HG03575 (cell line): ENCODE measurements around the gene HOXD9.

Source experiments
- ATAC-seq: cut with Tn5 transposase; IDR thresholded peaks from one replicate; pipeline ENCODE4 v1.9.1; 2021; ENCODE audit not compliant: unreplicated experiment, insufficient number of reproducible peaks, low FRiP score; ENCODE audit errors: extremely low read depth

The HOXD9 gene

GRCh38 chr2:176122683-176123410 is at the start of gene HOXD9:
Gene HOXD9, plus strand, starts transcription at chr2:176122719. Its CDS starts 50 bp downstream, at chr2:176122769.
- no peak for ATAC-seq

DNA sequence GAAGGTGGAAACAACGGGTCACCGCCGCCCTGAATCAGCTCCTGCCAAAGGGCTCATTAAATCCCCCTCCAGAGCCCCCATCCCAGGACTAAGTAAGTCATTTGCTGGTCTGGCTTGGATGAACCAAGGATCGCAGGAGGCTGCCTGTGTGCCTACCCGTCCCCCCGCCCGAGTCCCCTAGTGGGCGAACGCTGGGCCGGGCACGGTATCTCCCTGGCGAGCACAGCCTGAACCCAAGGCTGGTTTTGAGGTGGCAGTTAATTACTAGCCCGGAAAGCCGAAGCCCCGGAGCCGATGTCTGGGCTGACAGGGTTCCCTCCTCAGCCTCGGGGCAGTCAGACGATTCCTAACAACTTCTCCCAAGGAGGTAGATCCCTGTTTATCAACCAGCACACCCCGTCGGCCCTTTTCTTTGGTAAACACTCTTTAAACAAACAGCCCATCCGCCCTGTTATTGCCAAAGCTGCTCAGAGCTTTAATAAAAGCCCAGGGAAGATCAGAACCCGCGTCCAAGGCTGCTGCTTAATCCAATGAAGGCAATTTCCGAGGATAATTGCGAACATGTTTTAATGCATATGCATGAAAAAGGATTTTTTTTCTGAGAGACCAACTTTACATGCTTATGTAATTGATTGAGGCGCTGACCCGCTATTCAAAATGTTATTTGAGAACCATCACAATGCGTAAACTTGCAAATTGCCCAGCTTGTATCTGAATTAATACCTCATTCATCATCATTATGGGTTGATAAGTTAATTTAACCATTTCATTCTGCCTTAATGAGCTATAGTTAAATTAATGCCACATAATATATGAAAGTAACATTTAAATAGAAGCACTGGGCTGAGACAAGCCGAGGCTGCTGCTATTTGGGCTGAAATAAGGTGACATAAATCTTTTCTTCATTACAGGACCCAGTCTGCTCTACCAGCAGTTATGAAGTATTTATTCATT is 49.3 kb upstream of the HOXD9 start:
- ATAC-seq, result no peak

DNA sequence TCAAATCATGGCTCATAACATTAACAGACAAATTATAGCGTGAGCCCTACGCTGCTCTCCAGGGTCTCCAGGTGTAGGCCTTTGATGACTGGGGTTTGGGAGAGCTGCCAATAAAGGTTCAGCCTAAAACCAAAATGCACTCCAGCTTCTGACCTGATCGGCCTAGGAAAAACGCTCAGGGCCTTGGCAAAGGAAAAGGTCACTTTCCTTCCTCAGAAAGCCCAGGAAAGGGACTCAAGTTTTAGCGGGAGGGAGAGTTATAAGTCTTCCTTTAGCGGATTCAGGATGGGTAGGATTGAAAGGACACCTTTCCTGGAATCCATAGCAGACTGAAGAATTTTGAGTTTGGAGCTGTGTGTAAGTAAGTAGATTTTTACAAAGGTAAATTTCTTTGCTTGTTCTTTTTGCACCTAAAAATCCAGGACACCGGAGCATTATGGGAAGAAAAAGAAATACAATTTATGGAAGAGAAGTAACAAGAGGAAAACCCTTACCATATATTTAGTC is 47.5 kb upstream of the HOXD9 start:
- no peak for ATAC-seq

- ATAC-seq, result no peak
Measured at GRCh38 chr2:176075481-176075880, 47.0 kb upstream of the HOXD9 start.

GRCh38 chr2:176076063-176076462 is 46.5 kb upstream of the HOXD9 start:
- no peak for ATAC-seq

GRCh38 chr2:176076796-176077195 is 45.7 kb upstream of the HOXD9 start:
- no peak for ATAC-seq

DNA sequence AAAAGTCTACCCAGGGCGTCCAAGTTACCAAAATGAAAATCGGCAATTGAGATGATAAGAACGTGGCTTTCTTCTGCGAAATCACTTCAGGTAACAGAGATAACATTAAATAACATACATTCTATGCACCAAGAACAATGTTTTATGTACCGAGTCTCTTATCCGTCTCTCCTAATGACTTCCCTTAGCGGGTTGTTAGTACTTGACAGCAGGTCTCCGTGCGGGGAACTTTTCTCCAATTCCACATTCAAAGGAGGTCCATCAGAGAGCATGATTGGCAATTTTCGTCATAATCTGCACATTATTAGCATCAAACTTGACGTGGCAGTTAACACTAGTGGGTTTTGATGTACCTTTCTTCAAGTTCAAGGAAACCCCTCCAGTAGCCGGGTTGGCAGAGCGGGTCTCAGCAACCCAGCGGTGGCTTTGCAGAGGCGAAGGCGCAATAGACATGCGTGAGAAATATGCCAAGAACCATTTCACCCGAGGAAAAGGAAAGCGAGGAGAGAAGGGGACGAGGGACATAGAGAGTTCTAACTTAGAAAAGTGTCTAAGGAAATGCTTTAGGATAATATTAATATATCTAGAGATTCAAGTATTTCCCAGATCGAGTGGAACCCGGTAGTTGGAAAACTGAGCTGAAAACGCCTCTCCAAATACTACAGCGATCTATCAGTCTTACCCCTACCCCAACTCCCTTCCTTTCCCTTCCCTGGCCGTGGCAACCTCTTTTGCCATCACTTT is 43.8 kb upstream of the HOXD9 start:
- ATAC-seq, result no peak

- ATAC-seq, result no peak
Measured at GRCh38 chr2:176079285-176079830, 43.2 kb upstream of the HOXD9 start.

DNA sequence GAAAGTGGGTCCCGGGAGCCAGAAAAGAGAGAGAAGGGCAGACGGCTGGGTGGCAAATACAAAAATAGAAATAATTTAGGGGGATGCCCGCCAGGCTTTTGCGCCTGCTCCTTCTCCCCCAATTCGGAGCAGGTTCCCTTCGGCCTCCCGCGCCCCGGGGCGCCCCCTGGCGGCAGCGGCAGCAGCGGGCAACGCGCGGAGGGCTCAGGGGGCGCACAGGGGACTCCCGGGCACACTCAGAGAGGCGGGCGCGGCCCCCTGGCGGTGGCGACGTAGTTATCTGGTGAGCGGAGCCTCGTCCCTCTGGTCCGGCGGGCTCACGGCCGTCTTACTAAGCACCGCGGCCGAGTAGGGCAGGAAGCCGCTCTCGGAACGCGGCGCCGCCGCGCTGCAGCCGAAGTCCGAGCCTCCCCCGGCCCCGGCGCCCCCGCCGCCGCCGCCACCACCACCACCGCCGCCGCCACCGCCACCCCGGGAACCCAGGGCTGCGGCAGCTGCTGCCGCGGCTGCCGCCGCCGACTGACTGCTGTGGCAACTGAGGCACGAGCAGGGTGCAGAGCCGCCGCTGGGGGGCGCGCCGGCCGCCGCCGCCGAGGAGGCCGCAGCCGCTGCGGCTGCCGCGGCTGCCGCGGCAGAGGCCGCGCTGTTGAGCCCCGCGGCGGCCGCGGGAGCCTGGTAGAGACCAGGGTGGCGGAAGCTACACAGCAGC is 42.5 kb upstream of the HOXD9 start:
- no peak for ATAC-seq

DNA sequence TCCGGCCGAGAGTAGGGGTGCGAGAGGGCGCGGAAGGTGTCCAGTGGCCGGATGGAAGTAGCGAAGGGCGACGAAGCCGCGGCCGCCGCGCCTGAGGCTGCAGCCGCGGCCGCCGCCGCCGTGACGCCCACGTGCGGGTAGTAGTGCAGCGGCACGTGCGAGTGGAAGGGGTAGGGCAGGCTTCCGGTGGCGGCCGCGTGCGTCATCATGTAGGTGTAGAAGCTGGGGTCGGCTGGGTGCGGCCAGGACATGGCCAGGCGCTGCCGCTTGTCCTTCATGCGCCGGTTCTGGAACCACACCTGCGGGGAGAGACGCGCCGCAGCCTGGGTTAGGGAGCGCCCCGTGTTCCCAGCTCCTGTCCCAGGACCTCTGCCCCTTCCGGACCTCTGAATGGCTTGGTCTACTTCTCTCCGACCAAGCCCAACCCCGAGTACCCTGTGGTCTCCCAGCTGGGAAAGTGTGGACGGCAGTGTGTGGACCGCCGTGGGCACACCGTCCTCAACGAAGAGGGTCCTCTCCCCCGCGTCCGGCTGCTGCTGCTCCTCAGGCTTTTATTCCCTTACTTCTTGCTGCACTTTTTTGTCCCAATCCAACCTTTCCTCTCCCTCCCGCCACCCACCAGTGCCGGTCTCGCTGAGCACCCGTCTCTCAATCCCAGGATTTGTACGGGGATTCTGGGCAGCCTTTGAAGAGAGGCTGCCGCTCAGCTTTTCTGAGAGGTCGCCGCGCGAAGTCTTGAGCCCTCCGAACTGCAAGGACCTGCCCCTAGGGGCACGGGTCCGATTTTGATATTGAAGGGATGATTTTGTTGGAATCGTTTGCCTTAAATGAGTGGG is 41.8 kb upstream of the HOXD9 start:
- ATAC-seq, result no peak

DNA sequence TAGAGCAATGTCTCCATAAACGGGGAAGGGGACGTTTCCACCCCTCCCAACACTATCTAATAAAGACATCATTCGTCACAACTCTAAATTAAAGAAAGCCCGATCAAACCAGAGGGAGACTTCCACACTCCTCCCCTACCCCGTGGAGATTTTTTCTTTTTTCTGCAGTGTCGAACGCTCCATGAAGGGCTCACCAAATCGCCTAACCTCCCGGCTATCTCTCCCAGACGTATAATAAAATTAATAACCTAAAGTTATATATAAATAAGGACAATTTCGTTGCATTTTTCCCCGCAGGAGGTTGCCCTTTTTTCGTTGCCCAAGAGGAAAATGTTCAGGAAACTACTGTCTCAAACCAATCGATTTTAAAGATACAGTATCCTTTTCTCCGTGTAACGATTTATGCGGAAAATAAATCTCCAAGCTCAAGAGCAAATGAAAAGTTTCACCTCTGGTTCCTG is 41.1 kb upstream of the HOXD9 start:
- no peak for ATAC-seq

- no peak for ATAC-seq
Measured at GRCh38 chr2:176081837-176082524, 40.5 kb upstream of the HOXD9 start.

DNA sequence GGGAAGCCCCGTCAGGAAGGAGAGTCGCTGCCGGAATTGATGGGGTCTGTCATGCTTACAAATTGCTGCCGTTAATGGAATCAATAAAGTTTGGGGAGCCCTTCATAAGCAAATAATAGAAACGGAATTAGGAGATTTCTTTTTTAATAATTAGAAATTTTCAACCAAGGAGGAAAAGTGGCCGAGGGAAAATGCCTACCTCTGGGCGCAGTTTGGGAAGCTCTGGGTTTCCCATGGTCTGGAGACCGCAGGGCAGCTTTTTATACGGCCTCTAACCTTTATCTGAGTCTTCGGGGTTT is 40.0 kb upstream of the HOXD9 start:
- no peak for ATAC-seq

DNA sequence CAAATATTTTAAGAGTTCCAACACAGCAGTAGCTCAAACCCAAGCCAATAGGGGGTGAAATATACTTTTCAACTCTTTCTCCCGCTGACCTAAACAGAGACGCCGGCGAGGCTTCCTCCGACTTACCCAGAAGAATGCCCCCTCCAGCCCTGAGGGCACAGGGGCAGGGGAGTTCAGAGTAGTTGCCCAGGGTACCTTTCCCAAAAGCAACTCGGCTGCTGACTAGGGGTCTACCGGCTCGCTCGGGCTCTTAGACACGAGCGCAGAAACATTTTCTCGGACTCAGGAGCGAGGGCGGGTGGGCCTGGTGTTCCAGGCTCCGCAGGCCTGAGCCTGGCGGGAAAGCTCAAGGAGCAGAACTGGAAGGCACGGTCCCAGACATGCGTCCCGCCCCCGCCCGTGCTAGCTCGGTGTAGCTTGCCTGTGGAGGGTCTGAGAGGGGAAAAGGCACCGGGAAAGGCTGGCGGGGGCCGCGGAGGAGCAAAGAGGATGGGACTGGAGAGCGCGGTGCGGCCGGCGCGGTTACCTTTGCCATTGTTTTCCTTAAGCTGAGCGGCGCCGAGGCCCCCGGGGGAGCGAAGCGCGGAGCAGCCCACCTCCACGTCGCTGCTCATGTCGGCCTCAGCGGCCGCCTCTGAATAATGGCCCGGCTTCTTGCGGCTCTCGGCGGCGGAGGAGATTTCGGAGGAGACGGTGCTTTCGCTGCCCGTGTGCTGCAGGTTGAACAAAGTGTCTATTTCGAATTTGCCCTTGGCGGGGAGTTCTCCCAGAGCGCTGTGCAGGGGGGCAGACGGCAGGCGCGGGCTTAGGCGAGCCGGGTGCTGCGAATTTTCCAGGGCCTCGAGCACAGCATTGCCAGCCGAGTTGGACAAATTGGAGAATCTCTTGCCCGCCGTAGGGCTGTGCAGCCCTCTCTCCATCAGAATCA is 39.4 kb upstream of the HOXD9 start:
- ATAC-seq, result no peak

DNA sequence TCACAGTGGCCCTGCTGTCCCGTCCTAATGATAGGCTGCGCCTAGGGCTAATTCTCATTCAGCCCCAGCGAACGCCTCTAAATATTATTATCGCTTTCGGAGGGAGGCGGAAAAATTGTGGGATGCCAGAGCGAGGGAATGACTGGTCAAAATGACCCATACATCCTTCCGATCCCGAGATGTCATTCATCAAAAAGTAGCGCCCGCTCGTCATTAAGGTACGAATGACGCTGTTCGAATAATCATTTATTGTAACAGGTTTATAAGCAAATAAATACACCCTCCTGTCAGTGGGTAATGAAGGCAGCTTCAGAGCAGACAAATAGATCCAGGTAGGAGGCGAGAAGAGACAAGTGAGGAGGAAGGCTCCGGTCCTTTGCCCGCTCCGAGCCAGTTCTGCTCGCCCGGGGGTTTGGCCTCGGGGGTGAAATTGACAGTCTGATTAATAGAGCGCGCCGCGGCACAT is 38.7 kb upstream of the HOXD9 start, which contains the start of gene EVX2:
EVX2 (minus strand) TSS at position 167 of the 466 bp plus-strand sequence. CDS start 186 bp downstream, outside the sequence.
- ATAC-seq, result no peak

- ATAC-seq, result no peak
Measured at GRCh38 chr2:176084611-176085119, 37.9 kb upstream of the HOXD9 start.
